Prostate gland (tissue), 2 donors: ENCODE data around the gene ASIC4.

Experiments
- CTCF ChIP-seq, 4 experiments: fragments of 200-600 bp in 2 of 4; fragments of 450-650 bp in 2 of 4; sonication (generic) in 2 of 4; IDR thresholded peaks; 1 replicate in 3 of 4; 2 replicates in 1 of 4; pipeline ENCODE4 v1.5.1; 2016 to 2019; ENCODE audit warnings: antibody characterized with exemption in 4 of 4, mild to moderate bottlenecking in 2 of 4, moderate library complexity in 2 of 4
- POLR2A ChIP-seq: fragments of 450-650 bp; IDR thresholded peaks from one replicate; pipeline ENCODE4 v1.6.1; 2016; ENCODE audit warnings: antibody characterized with exemption, mild to moderate bottlenecking

GRCh38 chr2:219494952-219495530, 19.2 kb upstream of the ASIC4 start:
- no peak for TF ChIP-seq CTCF (IDR thresholded peaks at IDR 0.05)
- TF ChIP-seq POLR2A, result no peak
